Transverse colon (tissue), 4 donors: Measurements from ENCODE around the gene SLAMF1.

Experiments used
- CTCF ChIP-seq, 5 experiments: fragments of 200-600 bp in 3 of 5; fragments of 450-650 bp in 2 of 5; sonication (generic) in 3 of 5; IDR thresholded peaks; 1 replicate in 2 of 5; 2 replicates in 3 of 5; pipeline ENCODE4 v1.5.1; 2016 to 2017; ENCODE audit warnings: antibody characterized with exemption in 5 of 5, inconsistent platforms in 3 of 5, mild to moderate bottlenecking in 2 of 5, moderate library complexity in 1 of 5
- EP300 ChIP-seq: sonication (generic); formaldehyde crosslinking; IDR thresholded peaks from one replicate; pipeline ENCODE4 v1.6.1; 2017; ENCODE audit warnings: antibody characterized with exemption, low read depth
- POLR2A ChIP-seq: fragments of 450-650 bp; IDR thresholded peaks from one replicate; pipeline ENCODE4 v1.6.1; 2016; ENCODE audit warnings: antibody characterized with exemption, mild to moderate bottlenecking, moderate library complexity
- POLR2AphosphoS5 ChIP-seq, 3 donors: sonication (generic); formaldehyde crosslinking; IDR thresholded peaks; one replicate each; pipeline ENCODE4 v1.6.1; 2016; ENCODE audit warnings: antibody characterized with exemption in 3 of 3

- TF ChIP-seq CTCF (IDR thresholded peaks at IDR 0.05) = no peak
- no peak for TF ChIP-seq POLR2AphosphoS5 (IDR thresholded peaks at IDR 0.05)
- TF ChIP-seq EP300 = no peak
- no peak for TF ChIP-seq POLR2A
Observed at GRCh38 chr1:160607672-160608032, 39.2 kb downstream of the SLAMF1 start.
